ENCODE data around the gene PARVA. TPM values are rescaled to one million over a fixed set of nuclear protein-coding genes. Genes with fewer than 3 reads are reported as not detected.
"Not testable (repeated sequence)": the region's sequence is repeated elsewhere in the genome, so short reads cannot be mapped to it uniquely, and the experiment has no call there.

The PARVA gene
- total RNA-seq, 1 donor from 2014 or later, result 144 TPM

- no peak for DNase-seq (ENCODE audit: extremely low spot score, unreplicated experiment)
- no peaks in the 10 kb centered on the region for H3K4me1 Mint-ChIP-seq (ENCODE audit: unreplicated experiment)
- H3K27me3 Mint-ChIP-seq (ENCODE audit: unreplicated experiment), result peaks cover 13% of the 10 kb centered on the region
- no peaks in the 10 kb centered on the region for H3K36me3 Mint-ChIP-seq (ENCODE audit: unreplicated experiment)
- no peaks in the 10 kb centered on the region for H3K9me3 Mint-ChIP-seq (ENCODE audit: unreplicated experiment)
- H3K27ac Mint-ChIP-seq (ENCODE audit: unreplicated experiment), result no peak overlapping the region
- no peak for TF ChIP-seq CTCF (IDR thresholded peaks at IDR 0.05)
- no peak overlapping the region for H3K4me3 Mint-ChIP-seq (ENCODE audit: unreplicated experiment)
These were observed 18.8 kb upstream of the PARVA start for GRCh38 chr11:12358302-12359188.

GRCh38 chr11:12359761-12360160, 17.6 kb upstream of the PARVA start:
- Mint-ChIP-seq H3K27me3 (ENCODE audit: unreplicated experiment) (peaks cover 18% of the 10 kb centered on the region), H3K4me3 (ENCODE audit: unreplicated experiment) (no peak overlapping the region), H3K36me3 (ENCODE audit: unreplicated experiment) (no peaks in the 10 kb centered on the region), H3K4me1 (ENCODE audit: unreplicated experiment) (no peaks in the 10 kb centered on the region), H3K27ac (ENCODE audit: unreplicated experiment) (no peak overlapping the region), H3K9me3 (ENCODE audit: unreplicated experiment) (no peaks in the 10 kb centered on the region)
- no peak for TF ChIP-seq CTCF (IDR thresholded peaks at IDR 0.05)
- no peak for DNase-seq (ENCODE audit: extremely low spot score, unreplicated experiment)

GRCh38 chr11:12361682-12362081, 15.7 kb upstream of the PARVA start:
- peaks cover 18% of the 10 kb centered on the region for H3K27me3 Mint-ChIP-seq (ENCODE audit: unreplicated experiment)
- TF ChIP-seq CTCF (IDR thresholded peaks at IDR 0.05), result no peak
- peaks cover 10% of the 10 kb centered on the region for H3K4me1 Mint-ChIP-seq (ENCODE audit: unreplicated experiment)
- no peak overlapping the region for H3K4me3 Mint-ChIP-seq (ENCODE audit: unreplicated experiment)
- no peaks in the 10 kb centered on the region for H3K9me3 Mint-ChIP-seq (ENCODE audit: unreplicated experiment)
- no peak overlapping the region for H3K27ac Mint-ChIP-seq (ENCODE audit: unreplicated experiment)
- no peak for DNase-seq (ENCODE audit: extremely low spot score, unreplicated experiment)
- H3K36me3 Mint-ChIP-seq (ENCODE audit: unreplicated experiment), result no peaks in the 10 kb centered on the region

- Mint-ChIP-seq H3K27ac (ENCODE audit: unreplicated experiment) (no peak overlapping the region), H3K9me3 (ENCODE audit: unreplicated experiment) (no peaks in the 10 kb centered on the region), H3K4me1 (ENCODE audit: unreplicated experiment) (peaks cover 14% of the 10 kb centered on the region), H3K27me3 (ENCODE audit: unreplicated experiment) (peaks cover 18% of the 10 kb centered on the region), H3K4me3 (ENCODE audit: unreplicated experiment) (no peak overlapping the region), H3K36me3 (ENCODE audit: unreplicated experiment) (no peaks in the 10 kb centered on the region)
- no peak for DNase-seq (ENCODE audit: extremely low spot score, unreplicated experiment)
- no peak for TF ChIP-seq CTCF (IDR thresholded peaks at IDR 0.05)
These were observed 14.5 kb upstream of the PARVA start for GRCh38 chr11:12362857-12363256.

- Mint-ChIP-seq H3K4me3 (ENCODE audit: unreplicated experiment) (no peak overlapping the region), H3K27ac (ENCODE audit: unreplicated experiment) (no peak overlapping the region), H3K4me1 (ENCODE audit: unreplicated experiment) (peaks cover 14% of the 10 kb centered on the region), H3K36me3 (ENCODE audit: unreplicated experiment) (no peaks in the 10 kb centered on the region), H3K27me3 (ENCODE audit: unreplicated experiment) (peaks cover 16% of the 10 kb centered on the region), H3K9me3 (ENCODE audit: unreplicated experiment) (no peaks in the 10 kb centered on the region)
- no peak for TF ChIP-seq CTCF (IDR thresholded peaks at IDR 0.05)
- DNase-seq (ENCODE audit: extremely low spot score, unreplicated experiment), result no peak
These were observed 14.0 kb upstream of the PARVA start for GRCh38 chr11:12363373-12363772.

GRCh38 chr11:12365965-12366575, 11.3 kb upstream of the PARVA start:
- not testable (repeated sequence) for DNase-seq (ENCODE audit: extremely low spot score, unreplicated experiment); H3K27ac Mint-ChIP-seq (ENCODE audit: unreplicated experiment); H3K36me3 Mint-ChIP-seq (ENCODE audit: unreplicated experiment); H3K9me3 Mint-ChIP-seq (ENCODE audit: unreplicated experiment); H3K4me3 Mint-ChIP-seq (ENCODE audit: unreplicated experiment)
- H3K4me1 Mint-ChIP-seq (ENCODE audit: unreplicated experiment), result peaks cover 14% of the 10 kb centered on the region
- H3K27me3 Mint-ChIP-seq (ENCODE audit: unreplicated experiment), result peaks cover 10% of the 10 kb centered on the region

GRCh38 chr11:12367057-12367456, 10.3 kb upstream of the PARVA start:
- not testable (repeated sequence) for H3K27ac Mint-ChIP-seq (ENCODE audit: unreplicated experiment); H3K9me3 Mint-ChIP-seq (ENCODE audit: unreplicated experiment); DNase-seq (ENCODE audit: extremely low spot score, unreplicated experiment); H3K36me3 Mint-ChIP-seq (ENCODE audit: unreplicated experiment); H3K4me3 Mint-ChIP-seq (ENCODE audit: unreplicated experiment); H3K27me3 Mint-ChIP-seq (ENCODE audit: unreplicated experiment)
- peaks cover 14% of the 10 kb centered on the region for H3K4me1 Mint-ChIP-seq (ENCODE audit: unreplicated experiment)

Data from osteocyte (in vitro differentiated cells).